Right lobe of liver (tissue), 6 donors: Measurements from ENCODE around the gene EIF4E3. TPM values are rescaled to one million over a fixed set of nuclear protein-coding genes. Genes with fewer than 3 reads are reported as not detected.
A peak's percentile ranks its signal among the peaks of the same experiment; 100 is the strongest.

Source experiments
- ATAC-seq, 4 donors: fragments of 200-7000 bp; cut with Tn5 transposase; one replicate each; pipeline ENCODE4 v1.9.1; 2020; ENCODE audit warnings: mild to moderate bottlenecking in 4 of 4, moderate library complexity in 4 of 4
- DNase-seq, 3 donors: peaks; one replicate each; pipeline ENCODE4 v3.0.0-alpha.2; 2020
- H3K27ac ChIP-seq, 3 donors: fragments of 200-600 bp; one replicate each; pipeline ENCODE4 v1.8.0; 2022
- H3K27me3 ChIP-seq, 2 donors: fragments of 200-600 bp; one replicate each; pipeline ENCODE4 v1.8.0; 2022
- H3K36me3 ChIP-seq, 4 donors: fragments of 200-600 bp; sonication (generic) in 1 of 4; one replicate each; pipeline versions ENCODE4 v1.5.1 to v1.8.0; 2017 to 2022; ENCODE audit warnings: control low read depth in 1 of 4
- H3K4me1 ChIP-seq, 4 donors: fragments of 200-600 bp; sonication (generic) in 1 of 4; one replicate each; pipeline versions ENCODE4 v1.5.1 to v1.8.0; 2017 to 2022; ENCODE audit warnings: control low read depth in 1 of 4
- H3K4me3 ChIP-seq, 3 donors: fragments of 200-600 bp; one replicate each; pipeline ENCODE4 v1.8.0; 2022
- H3K9me3 ChIP-seq, 4 donors: fragments of 200-600 bp; sonication (generic) in 1 of 4; one replicate each; pipeline versions ENCODE4 v1.5.1 to v1.8.0; 2017 to 2022; ENCODE audit warnings: control low read depth in 1 of 4
- CTCF ChIP-seq, 4 donors: fragments of 200-600 bp in 3 of 4; fragments of 450-650 bp in 1 of 4; IDR thresholded peaks; one replicate each; pipeline versions ENCODE4 v1.5.1 to v1.8.0; 2016 to 2022; ENCODE audit warnings: antibody characterized with exemption in 4 of 4, mild to moderate bottlenecking in 2 of 4
- POLR2A ChIP-seq: fragments of 450-650 bp; IDR thresholded peaks from one replicate; pipeline ENCODE4 v1.6.1; 2017; ENCODE audit warnings: antibody characterized with exemption, mild to moderate bottlenecking
- WGBS: methylation state at CpG from one replicate; pipeline ENCODE4 v1.1.6; 2018; ENCODE audit warnings: low coverage, low lambda C conversion rate; ENCODE audit not compliant: insufficient coverage; ENCODE audit errors: missing lambda C conversion rate; 5-methylcytosine and 5-hydroxymethylcytosine counted together
- intact Hi-C, 2 donors: fragments of 100-400 bp; cut with DNase I; formaldehyde crosslinking; loops; one replicate each; pipeline versions ENCODE4 v1.11.2 to v1.14.1; 2022
- total RNA-seq, 6 experiments: library from RNA; depleted of rRNA in 2 of 6; stranded (reverse); fragments of >200 nt in 2 of 6; fragmentation: NEBNext Ultra II Directional in 3 of 6; extraction: Animal tissue kit (Norgen Biotek cat#: 25700) in 3 of 6; gene quantifications; one replicate each; pipeline versions ENCODE4 v1.1.0 to v1.2.4, GENCODE V29; 2016 to 2023
- donor health status: DM: no; HTN: yes; CAD: no.
- donor health status: DM: no; HTN: no; CAD: no.
- donor health status: DM: no; HTN: no; CAD: no.
- donor health status: DM: no; HTN: yes; CAD: no.
- donor health status: DM: no; HTN: yes; CAD: no.

EIF4E3 gene
- total RNA-seq, 6 experiments from 2014 or later, result 6.4 to 12.2 (median 8.2) TPM

- intact Hi-C loops, result no loop called here
- no peaks in the 10 kb centered on the region for H3K9me3 ChIP-seq
- 54% methylated on average over 6 of the region's 6 CpGs for WGBS
- peak; percentile 30 to 55 (median 48) for ATAC-seq
- H3K4me3 ChIP-seq, result no peak overlapping the region
- DNase-seq, result no peak
- H3K27ac ChIP-seq, result no peak overlapping the region
- H3K4me1 ChIP-seq, result no peaks in the 10 kb centered on the region
- H3K27me3 ChIP-seq, result no peaks in the 10 kb centered on the region
- TF ChIP-seq CTCF (IDR thresholded peaks at IDR 0.05), result no peak
- H3K36me3 ChIP-seq, result no peaks in the 10 kb centered on the region
Measured at GRCh38 chr3:71684757-71685386, 40.3 kb downstream of the EIF4E3 start.

- Histone ChIP-seq H3K36me3 (no peaks in the 10 kb centered on the region), H3K27me3 (no peaks in the 10 kb centered on the region), H3K9me3 (no peaks in the 10 kb centered on the region), H3K27ac (no peak overlapping the region), H3K4me3 (no peak overlapping the region), H3K4me1 (no peaks in the 10 kb centered on the region)
- ATAC-seq (no peak), DNase-seq (no peak)
- 83% methylated on average over 7 of the region's 7 CpGs for WGBS
- intact Hi-C loops, result no loop called here
- TF ChIP-seq POLR2A (no peak), CTCF (IDR thresholded peaks at IDR 0.05) (no peak)
Measured at GRCh38 chr3:71684046-71684756, 41.0 kb downstream of the EIF4E3 start.

- Histone ChIP-seq H3K27ac (no peak overlapping the region), H3K36me3 (no peaks in the 10 kb centered on the region), H3K27me3 (no peaks in the 10 kb centered on the region), H3K4me3 (no peak overlapping the region), H3K9me3 (no peaks in the 10 kb centered on the region), H3K4me1 (no peaks in the 10 kb centered on the region)
- ATAC-seq (peak; percentile 61 to 89 (median 73)), DNase-seq (peak in 1 of 3 donors; percentile 30)
- 15% methylated on average over 7 of the region's 7 CpGs for WGBS
- TF ChIP-seq POLR2A (no peak), CTCF (IDR thresholded peaks at IDR 0.05) (peak; percentile 42 to 70 (median 48))
- intact Hi-C loops, result no loop called here
Measured at GRCh38 chr3:71681224-71681668, 44.0 kb downstream of the EIF4E3 start.

GRCh38 chr3:71680603-71681002 lies 44.6 kb downstream of the EIF4E3 start:
- intact Hi-C loops, result no loop called here
- Histone ChIP-seq H3K4me1 (no peaks in the 10 kb centered on the region), H3K9me3 (no peaks in the 10 kb centered on the region), H3K36me3 (no peaks in the 10 kb centered on the region), H3K27ac (no peak overlapping the region), H3K27me3 (no peaks in the 10 kb centered on the region), H3K4me3 (no peak overlapping the region)
- ATAC-seq (no peak), DNase-seq (no peak)
- TF ChIP-seq POLR2A (no peak), CTCF (IDR thresholded peaks at IDR 0.05) (no peak)
- 42% methylated on average over 1 of the region's 1 CpG for WGBS
